Uterus (tissue), 4 donors: ENCODE data around the gene GUCY2F. TPM values are rescaled to one million over a fixed set of nuclear protein-coding genes. Genes with fewer than 3 reads are reported as not detected.

ENCODE experiments used
- DNase-seq, 2 donors: peaks; one replicate each; pipeline ENCODE4 v3.0.0-alpha.2; 2019 to 2020
- H3K27ac ChIP-seq, 2 donors: fragments of 200-600 bp; sonication (generic); 1 replicate in 1 of 2; 2 replicates in 1 of 2; pipeline ENCODE4 v1.5.1; 2016 to 2018
- H3K27me3 ChIP-seq, 2 donors: fragments of 200-600 bp; sonication (generic); one replicate each; pipeline ENCODE4 v1.5.1; 2018 to 2019; ENCODE audit warnings: control low read depth in 1 of 2
- H3K36me3 ChIP-seq, 2 donors: fragments of 200-600 bp; sonication (generic); one replicate each; pipeline ENCODE4 v1.5.1; 2019; ENCODE audit warnings: control low read depth in 1 of 2
- H3K4me1 ChIP-seq, 2 donors: fragments of 200-600 bp; sonication (generic); one replicate each; pipeline ENCODE4 v1.5.1; 2018 to 2019; ENCODE audit warnings: control low read depth in 1 of 2
- H3K4me3 ChIP-seq, 2 donors: fragments of 200-600 bp; sonication (generic); 1 replicate in 1 of 2; 2 replicates in 1 of 2; pipeline ENCODE4 v1.5.1; 2018 to 2019; ENCODE audit warnings: mild to moderate bottlenecking in 1 of 2
- H3K9me3 ChIP-seq, 2 donors: fragments of 200-600 bp; sonication (generic); one replicate each; pipeline ENCODE4 v1.5.1; 2019; ENCODE audit warnings: control low read depth in 1 of 2
- CTCF ChIP-seq, 4 experiments: fragments of 200-600 bp in 2 of 4; fragments of 450-650 bp in 2 of 4; sonication (generic) in 2 of 4; IDR thresholded peaks; one replicate each; pipeline ENCODE4 v1.5.1; 2016 to 2019; ENCODE audit warnings: antibody characterized with exemption in 4 of 4, mild to moderate bottlenecking in 2 of 4, moderate library complexity in 1 of 4
- POLR2A ChIP-seq, 2 donors: fragments of 450-650 bp; IDR thresholded peaks; one replicate each; pipeline ENCODE4 v1.6.1; 2016; ENCODE audit warnings: antibody characterized with exemption in 2 of 2, mild to moderate bottlenecking in 1 of 2, moderate library complexity in 1 of 2
- intact Hi-C: fragments of 100-400 bp; cut with DNase I; formaldehyde crosslinking; loops from one replicate; pipeline ENCODE4 v1.15.1; 2023; ENCODE audit warnings: low total_unique reads
- total RNA-seq, 4 donors: library from RNA; depleted of rRNA in 3 of 4; stranded (reverse); fragments of >200 nt in 3 of 4; gene quantifications; one replicate each; pipeline versions ENCODE4 v1.1.0 to v1.2.4, GENCODE V29; 2014 to 2023
- donor health status: DM: yes; HTN: yes; CAD: no.

Gene GUCY2F
- total RNA-seq, 4 donors from 2014 or later, result 0.14 TPM; not detected in 3

GRCh38 chrX:109357706-109358105, 124.2 kb downstream of the GUCY2F start:
- Histone ChIP-seq H3K4me3 (no peak overlapping the region), H3K9me3 (no peaks in the 10 kb centered on the region), H3K27me3 (no peaks in the 10 kb centered on the region), H3K27ac (no peak overlapping the region), H3K4me1 (no peaks in the 10 kb centered on the region), H3K36me3 (no peaks in the 10 kb centered on the region)
- intact Hi-C loops, result no loop called here
- TF ChIP-seq CTCF (IDR thresholded peaks at IDR 0.05), result no peak
- TF ChIP-seq POLR2A (IDR thresholded peaks at IDR 0.05), result no peak
- DNase-seq, result no peak

- Histone ChIP-seq H3K4me3 (no peak overlapping the region), H3K9me3 (no peaks in the 10 kb centered on the region), H3K36me3 (no peaks in the 10 kb centered on the region), H3K27me3 (no peaks in the 10 kb centered on the region), H3K27ac (no peak overlapping the region), H3K4me1 (no peaks in the 10 kb centered on the region)
- TF ChIP-seq CTCF (IDR thresholded peaks at IDR 0.05), result no peak
- no peak for DNase-seq
- intact Hi-C loops, result no loop called here
These were observed 125.2 kb downstream of the GUCY2F start for GRCh38 chrX:109356684-109357083.

- intact Hi-C loops, result no loop called here
- Histone ChIP-seq H3K27ac (no peak overlapping the region), H3K27me3 (no peaks in the 10 kb centered on the region), H3K4me3 (no peak overlapping the region), H3K9me3 (no peaks in the 10 kb centered on the region), H3K36me3 (no peaks in the 10 kb centered on the region), H3K4me1 (no peaks in the 10 kb centered on the region)
- no peak for DNase-seq
- TF ChIP-seq POLR2A (IDR thresholded peaks at IDR 0.05), result no peak
- no peak for TF ChIP-seq CTCF (IDR thresholded peaks at IDR 0.05)
These were observed 129.8 kb downstream of the GUCY2F start for GRCh38 chrX:109352066-109352588.

- H3K27ac ChIP-seq, result no peak overlapping the region
- DNase-seq, result no peak
- H3K4me3 ChIP-seq, result no peak overlapping the region
- no peaks in the 10 kb centered on the region for H3K4me1 ChIP-seq
- no peaks in the 10 kb centered on the region for H3K27me3 ChIP-seq
- TF ChIP-seq CTCF (IDR thresholded peaks at IDR 0.05) (no peak), POLR2A (IDR thresholded peaks at IDR 0.05) (no peak)
- intact Hi-C loops, result no loop called here
- H3K9me3 ChIP-seq, result no peaks in the 10 kb centered on the region
- no peaks in the 10 kb centered on the region for H3K36me3 ChIP-seq
These were observed 130.3 kb downstream of the GUCY2F start for GRCh38 chrX:109351557-109351956.

GRCh38 chrX:109350551-109350950, 131.3 kb downstream of the GUCY2F start:
- no peak for TF ChIP-seq POLR2A (IDR thresholded peaks at IDR 0.05)
- TF ChIP-seq CTCF (IDR thresholded peaks at IDR 0.05), result no peak
- intact Hi-C loops, result no loop called here

More at GRCh38 chrX:109350551-109350950, 131.3 kb downstream of the GUCY2F start:
- no peak overlapping the region for H3K27ac ChIP-seq
- H3K9me3 ChIP-seq, result no peaks in the 10 kb centered on the region
- no peak for DNase-seq
- no peaks in the 10 kb centered on the region for H3K27me3 ChIP-seq
- H3K4me1 ChIP-seq, result no peaks in the 10 kb centered on the region
- no peak overlapping the region for H3K4me3 ChIP-seq
- no peaks in the 10 kb centered on the region for H3K36me3 ChIP-seq
